GM18951 (cell line): ENCODE results near the gene PDIA2.

Experiments
- POLR2A ChIP-seq: IDR thresholded peaks from 4 replicates; pipeline ENCODE4 v1.6.1; 2011; ENCODE audit warnings: mild to moderate bottlenecking; ENCODE audit not compliant: insufficient read length, insufficient read depth; ENCODE audit errors: extremely low read depth
- in situ Hi-C: fragments of 300-500 bp; cut with MboI; formaldehyde crosslinking; loops from one replicate; pipeline ENCODE4 v1.12.0; 2022; ENCODE audit warnings: low sequenced_read_pairs, mixed read lengths, inconsistent platforms; ENCODE audit not compliant: unreplicated experiment

The PDIA2 gene, protein sequence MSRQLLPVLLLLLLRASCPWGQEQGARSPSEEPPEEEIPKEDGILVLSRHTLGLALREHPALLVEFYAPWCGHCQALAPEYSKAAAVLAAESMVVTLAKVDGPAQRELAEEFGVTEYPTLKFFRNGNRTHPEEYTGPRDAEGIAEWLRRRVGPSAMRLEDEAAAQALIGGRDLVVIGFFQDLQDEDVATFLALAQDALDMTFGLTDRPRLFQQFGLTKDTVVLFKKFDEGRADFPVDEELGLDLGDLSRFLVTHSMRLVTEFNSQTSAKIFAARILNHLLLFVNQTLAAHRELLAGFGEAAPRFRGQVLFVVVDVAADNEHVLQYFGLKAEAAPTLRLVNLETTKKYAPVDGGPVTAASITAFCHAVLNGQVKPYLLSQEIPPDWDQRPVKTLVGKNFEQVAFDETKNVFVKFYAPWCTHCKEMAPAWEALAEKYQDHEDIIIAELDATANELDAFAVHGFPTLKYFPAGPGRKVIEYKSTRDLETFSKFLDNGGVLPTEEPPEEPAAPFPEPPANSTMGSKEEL

DNA sequence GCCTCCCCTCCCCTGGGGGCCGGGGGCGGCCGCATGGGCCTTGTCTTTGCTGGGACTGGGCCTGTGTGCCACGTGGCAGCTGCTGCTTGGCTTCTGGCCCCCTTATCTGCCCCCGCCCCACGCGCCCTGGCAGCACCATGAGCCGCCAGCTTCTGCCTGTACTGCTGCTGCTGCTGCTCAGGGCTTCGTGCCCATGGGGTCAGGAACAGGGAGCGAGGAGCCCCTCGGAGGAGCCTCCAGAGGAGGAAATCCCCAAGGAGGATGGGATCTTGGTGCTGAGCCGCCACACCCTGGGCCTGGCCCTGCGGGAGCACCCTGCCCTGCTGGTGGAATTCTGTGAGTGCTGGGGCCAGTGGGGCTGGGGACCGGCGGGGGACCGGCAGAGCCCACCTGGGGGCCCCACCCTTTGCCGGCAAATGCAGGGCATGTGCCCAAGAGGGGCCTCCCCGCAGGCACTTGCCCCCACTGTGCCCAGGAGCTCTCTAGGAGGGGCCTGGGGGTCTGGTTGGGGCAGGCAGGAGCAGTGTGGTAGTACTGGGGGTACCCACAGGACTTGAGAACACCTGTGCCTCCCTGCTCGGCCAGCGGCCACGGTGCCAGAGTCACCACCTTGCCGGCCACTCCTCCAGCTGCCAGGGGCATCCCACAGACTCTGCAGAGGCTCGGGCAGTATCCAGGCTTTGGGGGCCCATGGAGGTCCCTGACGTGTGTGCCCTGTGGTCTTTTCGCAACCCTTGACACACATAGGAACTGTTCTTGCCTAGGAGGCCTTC lies at the start of gene PDIA2:
TSS of gene PDIA2 (plus strand) at position 132 of the 773 bp plus-strand sequence. CDS start at position 138, 6 bp downstream.
- in situ Hi-C loops, result no loop called here
- no peak for TF ChIP-seq POLR2A

DNA sequence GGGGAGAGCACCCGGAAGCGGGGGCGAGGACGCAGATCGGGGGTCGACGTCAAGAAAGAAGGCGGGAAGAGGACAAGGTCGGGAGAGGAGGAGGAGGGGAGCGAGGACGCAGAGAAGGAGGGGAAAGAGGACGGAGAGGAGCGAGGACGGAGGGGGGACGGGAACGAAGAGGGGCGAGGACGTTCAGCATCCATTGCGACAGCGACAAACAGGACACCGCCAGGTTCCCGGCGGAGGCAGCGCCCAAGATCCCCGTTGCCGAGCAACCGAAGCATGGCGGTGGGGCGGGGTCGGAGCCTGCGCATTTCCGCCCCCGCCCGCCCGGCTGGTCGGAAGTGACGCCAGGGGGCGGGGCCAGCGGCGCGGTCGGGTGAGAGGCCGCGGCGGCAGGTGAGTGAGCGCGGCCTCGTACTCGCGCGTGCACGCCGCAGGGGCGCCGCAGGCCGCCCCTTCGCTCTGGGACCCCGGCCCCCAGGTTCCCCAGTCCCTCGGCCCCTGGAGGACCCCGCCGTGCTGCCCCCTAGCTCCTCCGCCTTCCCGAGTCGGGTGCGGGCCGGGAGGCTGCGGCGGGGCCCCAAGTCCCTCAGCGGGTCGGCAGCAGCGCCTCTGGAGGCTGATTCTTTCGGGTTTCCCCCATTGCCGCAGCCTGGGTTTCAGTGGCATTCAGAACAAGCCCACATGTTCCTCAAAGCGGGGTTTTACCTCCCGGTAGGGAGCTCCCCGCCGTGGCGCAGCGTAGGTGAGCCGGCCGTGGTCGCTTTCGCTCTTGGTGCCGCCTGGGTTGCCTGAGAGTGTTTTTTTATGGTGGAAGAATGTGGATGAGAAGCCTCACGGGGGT lies 48.3 kb upstream of the PDIA2 start, which contains the start of gene FAM234A:
TSS of gene FAM234A (plus strand) at position 354 of the 838 bp plus-strand sequence. CDS start 19,593 bp downstream, outside the sequence.
- in situ Hi-C loops, result no loop called here

DNA sequence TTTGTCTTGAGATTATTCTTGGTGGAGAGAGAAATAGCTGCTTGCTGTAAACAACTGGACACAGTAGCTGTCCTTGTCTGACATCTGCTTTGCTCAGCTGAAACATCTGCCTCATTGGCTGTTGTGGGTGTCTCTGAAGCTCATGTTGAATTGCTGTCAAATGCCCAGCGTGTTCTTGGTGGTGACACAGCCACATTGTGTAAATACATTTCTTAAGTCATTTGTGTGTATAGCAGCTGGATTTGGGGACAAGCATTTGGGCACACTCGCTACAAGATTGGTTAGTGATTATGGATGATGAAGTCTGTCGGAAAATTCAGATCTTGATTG lies 43.1 kb upstream of the PDIA2 start:
- in situ Hi-C loops, result no loop called here
- TF ChIP-seq POLR2A, result no peak

More for the DNA sequence above, 48.3 kb upstream of the PDIA2 start, which contains the start of gene FAM234A:
- peak; percentile 96 for TF ChIP-seq POLR2A

DNA sequence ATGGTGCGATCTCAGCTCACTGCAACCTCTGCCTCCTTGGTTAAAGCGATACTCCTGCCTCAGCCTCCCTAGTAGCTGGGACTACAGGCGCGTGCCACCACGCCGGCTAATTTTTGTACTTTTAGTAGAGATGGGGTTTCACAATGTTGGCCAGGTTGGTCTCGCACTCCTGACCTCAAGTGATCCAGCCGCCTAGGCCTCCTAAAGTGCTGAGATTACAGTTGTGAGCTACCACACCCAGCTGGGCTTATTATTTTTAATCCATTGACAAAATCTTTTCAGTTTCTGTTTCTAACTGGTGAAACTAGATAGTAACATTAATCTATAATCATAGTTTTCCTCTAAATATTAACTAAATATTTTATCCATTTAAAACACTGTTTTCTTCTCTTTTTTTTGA lies 42.4 kb upstream of the PDIA2 start:
- no peak for TF ChIP-seq POLR2A
- in situ Hi-C loops, result no loop called here

DNA sequence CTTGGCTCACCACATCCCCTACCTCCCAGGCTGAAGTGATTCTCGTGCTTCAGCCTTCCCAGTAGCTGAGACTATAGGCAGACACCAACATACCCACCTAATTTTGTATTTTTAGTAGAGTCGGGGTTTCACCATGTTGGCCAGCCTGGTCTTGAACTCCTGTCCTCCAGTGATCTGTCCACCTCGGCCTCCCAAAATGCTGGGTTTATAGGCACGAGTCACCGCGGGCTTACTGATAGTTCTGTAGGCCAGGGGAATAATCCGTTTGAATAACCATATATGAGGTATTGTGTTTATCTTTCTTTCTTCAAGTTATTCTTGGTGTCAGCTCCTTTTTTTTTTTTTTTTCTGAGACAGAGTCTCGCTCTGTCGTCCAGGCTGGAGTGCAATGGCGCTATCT lies 40.7 kb upstream of the PDIA2 start:
- no peak for TF ChIP-seq POLR2A
- in situ Hi-C loops, result no loop called here

DNA sequence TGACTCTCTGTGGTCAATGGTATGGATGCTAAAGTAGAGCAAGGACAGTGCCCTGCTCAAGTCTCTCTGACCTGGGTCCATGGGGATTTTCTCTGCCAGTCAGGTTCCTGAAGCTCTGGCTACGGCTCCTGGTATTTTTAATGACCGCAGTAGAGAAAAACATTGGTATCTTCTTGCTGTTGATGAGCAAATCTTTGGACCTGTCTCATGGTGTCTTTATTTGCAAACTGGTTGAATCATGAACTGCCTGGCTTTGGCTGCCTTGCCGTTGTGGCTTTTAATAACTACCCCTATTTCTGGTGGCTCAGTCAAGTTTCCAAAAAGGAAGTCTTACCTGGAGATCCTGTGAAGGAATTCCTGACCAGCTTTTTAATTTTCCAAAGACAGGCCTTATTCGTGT lies 39.6 kb upstream of the PDIA2 start:
- TF ChIP-seq POLR2A, result no peak
- in situ Hi-C loops, result no loop called here

DNA sequence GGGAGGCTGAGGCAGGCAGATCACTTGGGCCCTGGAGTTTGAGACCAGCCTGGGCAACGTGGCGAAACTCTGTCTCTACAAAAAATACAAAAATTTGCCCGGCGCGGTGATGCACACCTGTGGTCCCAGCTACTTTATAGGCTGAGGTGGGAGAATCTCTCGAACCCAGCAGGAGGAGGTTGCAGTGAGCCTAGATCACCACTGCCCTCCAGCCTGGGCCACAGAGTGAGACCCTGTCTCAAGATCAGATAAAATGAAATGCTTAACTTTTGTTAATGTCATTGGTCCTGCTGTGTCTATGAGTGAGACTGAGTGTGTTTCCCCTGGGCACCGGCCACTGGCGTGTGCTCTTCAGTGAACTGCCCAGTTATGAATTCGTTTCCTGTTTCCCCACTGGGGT lies 37.9 kb upstream of the PDIA2 start:
- in situ Hi-C loops, result no loop called here
- no peak for TF ChIP-seq POLR2A

DNA sequence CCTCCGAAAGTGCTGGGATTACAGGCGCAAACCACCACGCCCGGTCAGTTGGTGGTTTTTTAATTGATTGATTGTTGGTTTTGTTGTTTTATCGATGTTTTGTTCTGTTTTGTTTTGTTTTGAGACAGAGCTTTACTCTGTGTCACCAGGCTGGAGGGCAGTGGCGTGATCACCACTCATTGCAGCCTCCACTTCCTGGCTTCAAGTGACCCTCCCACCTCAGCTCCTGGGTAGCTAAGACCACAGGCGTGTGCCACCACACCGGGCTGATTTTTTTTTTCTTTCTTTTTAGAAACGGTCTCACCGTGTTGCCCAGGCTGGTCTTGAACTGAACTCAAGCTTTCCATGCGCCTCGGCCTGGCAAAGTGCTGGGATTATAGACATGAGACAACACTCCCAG lies 35.9 kb upstream of the PDIA2 start:
- no peak for TF ChIP-seq POLR2A
- in situ Hi-C loops, result no loop called here

DNA sequence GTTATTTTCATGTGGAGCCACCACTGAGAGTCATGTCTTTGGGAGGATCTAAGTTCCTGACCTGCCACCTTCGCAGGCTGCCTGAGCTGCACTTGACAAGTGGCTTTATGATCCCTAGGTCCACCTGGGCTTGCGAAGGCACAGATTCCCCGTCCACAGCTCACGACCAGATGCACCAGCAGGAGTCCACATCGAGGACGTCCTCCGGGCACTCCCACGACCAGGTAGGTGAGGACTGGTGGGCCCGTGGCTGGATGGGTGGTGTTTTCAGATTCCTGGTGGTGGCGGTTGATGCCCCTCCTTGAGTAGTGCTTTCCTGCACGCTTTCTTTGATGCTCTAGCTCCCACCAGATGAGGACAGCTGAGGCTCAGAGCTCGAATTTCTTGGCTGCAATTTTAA lies 33.5 kb upstream of the PDIA2 start:
- in situ Hi-C loops, result no loop called here
- no peak for TF ChIP-seq POLR2A

DNA sequence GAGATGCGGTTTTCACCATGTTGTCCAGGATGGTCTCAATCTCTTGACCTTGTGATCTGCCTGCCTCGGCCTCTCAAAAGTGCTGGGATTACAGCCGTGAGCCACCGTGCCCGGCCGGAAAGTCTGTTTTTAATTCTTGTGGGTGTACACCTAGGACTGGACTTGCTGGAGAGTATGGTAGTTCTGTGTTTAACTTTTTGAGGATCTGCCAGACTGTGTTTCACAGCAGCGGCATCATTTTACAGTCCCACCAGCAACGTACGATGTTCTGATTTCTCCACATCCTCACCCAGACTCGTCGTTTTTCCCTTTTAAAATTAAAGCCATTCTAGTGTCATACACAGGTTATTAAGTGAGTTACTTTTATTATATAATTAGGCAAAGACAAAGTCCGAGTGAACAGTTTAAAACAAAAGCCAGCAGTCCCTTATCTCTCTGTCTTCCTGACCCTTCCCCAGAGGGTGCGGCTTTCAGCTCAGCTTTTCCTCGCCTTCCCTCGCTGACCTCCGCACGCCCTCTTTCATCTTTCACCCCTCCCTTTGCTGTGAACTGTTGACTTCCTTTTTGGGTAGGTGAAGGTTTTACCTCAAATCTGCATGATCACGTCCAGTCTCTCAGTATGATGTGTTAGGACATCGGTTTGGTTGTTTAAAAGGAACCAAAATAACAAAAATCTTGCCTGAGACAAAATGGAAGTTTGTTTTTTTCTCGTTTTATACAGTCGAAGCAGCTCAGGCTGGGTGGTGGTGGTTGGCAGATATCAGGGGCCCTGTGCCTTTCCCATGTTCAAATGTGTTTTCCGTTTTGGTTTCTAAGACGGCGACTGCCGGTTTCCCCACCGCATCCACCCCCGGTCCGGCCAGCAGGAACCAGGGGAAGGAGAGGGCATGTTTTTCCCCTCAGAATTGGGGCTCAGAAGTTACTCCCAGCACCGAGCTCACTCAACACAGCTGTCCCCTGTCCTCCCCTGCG lies 30.3 kb upstream of the PDIA2 start:
- in situ Hi-C loops, result no loop called here

DNA sequence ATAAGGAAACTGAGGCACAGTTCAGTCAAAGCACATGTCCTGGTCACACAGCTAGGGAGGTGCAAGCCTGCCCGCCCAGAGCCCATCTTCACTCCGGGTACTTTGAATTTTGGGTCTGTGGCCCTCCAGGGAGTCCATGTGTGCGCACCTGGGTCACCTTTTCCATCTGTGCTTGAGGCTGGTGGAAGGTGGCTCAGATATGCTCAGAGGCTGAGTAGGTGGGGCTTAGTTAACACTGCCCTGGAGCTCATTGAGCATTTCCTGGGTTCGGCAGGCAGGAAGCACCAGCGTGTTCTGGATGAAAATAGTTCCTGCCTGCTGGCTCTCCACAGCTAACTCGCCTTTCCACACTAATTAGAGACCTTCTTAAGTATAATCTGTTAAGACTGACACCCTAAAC lies 29.1 kb upstream of the PDIA2 start:
- no peak for TF ChIP-seq POLR2A
- in situ Hi-C loops, result no loop called here

More for the DNA sequence above, 30.3 kb upstream of the PDIA2 start:
- no peak for TF ChIP-seq POLR2A

DNA sequence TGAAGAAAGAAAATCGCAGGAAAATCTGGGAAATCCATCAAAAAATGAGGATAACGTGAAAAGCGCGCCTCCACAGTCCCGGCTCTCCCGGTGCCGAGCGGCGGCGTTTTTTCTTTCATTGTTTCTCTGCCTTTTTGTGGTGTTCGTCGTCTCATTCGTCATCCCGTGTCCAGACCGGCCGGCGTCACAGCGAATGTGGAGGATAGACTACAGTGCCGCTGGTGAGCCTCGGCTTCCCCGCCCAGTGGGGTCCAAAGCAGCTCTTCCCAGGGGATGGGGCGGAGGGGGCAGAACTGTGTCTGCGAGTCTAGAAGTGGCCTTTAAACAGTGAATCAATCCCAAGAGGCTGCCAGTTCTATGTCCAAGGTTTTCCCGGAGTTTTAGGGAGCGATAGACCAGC lies 28.5 kb upstream of the PDIA2 start:
- no peak for TF ChIP-seq POLR2A
- in situ Hi-C loops, result no loop called here
